C4-2B (cell line): ENCODE measurements around the gene LIM2.

Source experiments
- ZFX ChIP-seq: fragments of 450-650 bp; IDR thresholded peaks from 2 replicates; pipeline ENCODE4 v1.6.1; 2017
- TF ChIP-seq, protein P1 (sequence below): fragments of 450-650 bp; conservative IDR thresholded peaks from 2 replicates; pipeline ENCODE4 v1.5.1; 2017; ENCODE audit warnings: mild to moderate bottlenecking

DNA sequence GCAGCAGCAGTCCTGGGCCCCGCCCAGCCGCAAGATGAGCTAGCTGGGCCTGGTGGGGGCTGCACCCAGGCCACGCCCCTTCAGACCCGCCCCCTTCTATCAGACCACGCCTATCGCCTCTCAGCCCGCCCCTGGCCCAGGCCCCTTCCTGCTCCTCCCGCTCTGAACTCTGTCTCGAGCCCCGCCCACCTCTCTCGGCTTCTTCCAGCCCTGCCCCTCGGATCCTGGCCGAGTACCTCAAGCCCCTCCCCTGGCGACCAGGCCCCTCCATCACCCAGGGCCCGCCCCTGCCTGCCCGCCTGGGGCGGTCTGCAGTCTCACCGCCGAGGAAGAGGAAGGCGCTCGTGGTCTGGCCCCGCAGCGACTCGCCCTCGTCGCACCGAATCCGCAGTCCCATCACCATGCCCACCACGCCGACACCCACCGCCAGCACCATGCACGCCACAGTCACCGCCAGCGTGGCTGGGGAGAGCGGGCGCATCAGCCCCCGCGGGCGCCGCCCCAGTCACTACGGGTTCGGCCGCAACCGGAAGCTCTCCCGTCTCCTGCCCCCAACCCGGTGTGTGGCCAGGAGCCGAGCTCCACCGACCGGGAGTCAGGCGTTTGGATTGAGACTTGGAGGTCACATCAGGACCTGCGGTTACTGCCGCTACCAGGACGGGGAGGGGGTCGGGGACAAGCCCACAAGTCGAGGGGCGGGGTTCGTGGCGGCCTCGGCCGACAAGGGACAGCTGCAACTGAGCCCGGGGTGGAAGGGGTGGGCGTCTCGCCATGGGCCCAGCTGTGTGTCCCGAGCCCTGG, 20.0 kb downstream of the LIM2 start:
- TF ChIP-seq, protein P1, sequence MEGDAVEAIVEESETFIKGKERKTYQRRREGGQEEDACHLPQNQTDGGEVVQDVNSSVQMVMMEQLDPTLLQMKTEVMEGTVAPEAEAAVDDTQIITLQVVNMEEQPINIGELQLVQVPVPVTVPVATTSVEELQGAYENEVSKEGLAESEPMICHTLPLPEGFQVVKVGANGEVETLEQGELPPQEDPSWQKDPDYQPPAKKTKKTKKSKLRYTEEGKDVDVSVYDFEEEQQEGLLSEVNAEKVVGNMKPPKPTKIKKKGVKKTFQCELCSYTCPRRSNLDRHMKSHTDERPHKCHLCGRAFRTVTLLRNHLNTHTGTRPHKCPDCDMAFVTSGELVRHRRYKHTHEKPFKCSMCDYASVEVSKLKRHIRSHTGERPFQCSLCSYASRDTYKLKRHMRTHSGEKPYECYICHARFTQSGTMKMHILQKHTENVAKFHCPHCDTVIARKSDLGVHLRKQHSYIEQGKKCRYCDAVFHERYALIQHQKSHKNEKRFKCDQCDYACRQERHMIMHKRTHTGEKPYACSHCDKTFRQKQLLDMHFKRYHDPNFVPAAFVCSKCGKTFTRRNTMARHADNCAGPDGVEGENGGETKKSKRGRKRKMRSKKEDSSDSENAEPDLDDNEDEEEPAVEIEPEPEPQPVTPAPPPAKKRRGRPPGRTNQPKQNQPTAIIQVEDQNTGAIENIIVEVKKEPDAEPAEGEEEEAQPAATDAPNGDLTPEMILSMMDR = no peak
- TF ChIP-seq ZFX = peak; percentile 20; the same call in 1 of the 2 replicates
